HCT116 (cell line): ENCODE results near the gene GLYR1. TPM values are rescaled to one million over a fixed set of nuclear protein-coding genes. Genes with fewer than 3 reads are reported as not detected.

Experiments
- ATAC-seq: fragments of 200-7000 bp; cut with Tn5 transposase; 2 replicates; pipeline ENCODE4 v1.9.1; 2020; ENCODE audit warnings: mild to moderate bottlenecking, moderate library complexity
- BruUV-seq: library from RNA; stranded (reverse); fragments of 400-500 nt; replicated peaks from 2 replicates; lab custom pipeline; 2021; lab: Mats Ljungman, UMichigan
- CTCF ChIA-PET: fragments of 300-600 bp; sonication (Branson Sonifier 250); formaldehyde crosslinking; loops from one replicate; lab custom pipeline; 2021; ENCODE audit warnings: antibody characterized with exemption; lab: Charles Lee
- POLR2A ChIA-PET: fragments of 300-600, 350-600 bp; sonication (Branson Sonifier 250); formaldehyde crosslinking; loops from one replicate; lab custom pipeline; 2021; ENCODE audit warnings: antibody characterized with exemption; lab: Charles Lee
- RAD21 ChIA-PET, 2 experiments: fragments of 300-600 bp; sonication (Branson Sonifier 250); formaldehyde crosslinking; loops; one replicate each; lab custom pipeline; 2023; ENCODE audit warnings: low total read pairs in 2 of 2; ENCODE audit not compliant: uncharacterized antibody in 2 of 2, unreplicated experiment in 2 of 2, low non-redundant PET in 1 of 2; lab: Charles Lee
- DNase-seq: peaks from one replicate; pipeline ENCODE4 v3.0.0-alpha.2; 2010; ENCODE audit warnings: low read depth, low spot score
- H2AFZ ChIP-seq: fragments of 200-600 bp; shearing (Covaris generic), sonication (generic); 2 replicates; pipeline ENCODE4 v1.6.1; 2017; ENCODE audit warnings: low read depth, mixed run types, mixed read lengths, antibody characterized with exemption, low read length; ENCODE audit not compliant: poor library complexity, severe bottlenecking
- H3K27ac ChIP-seq: 2 replicates; pipeline ENCODE4 v1.5.1; 2012; ENCODE audit warnings: low read depth, low read length
- H3K27me3 ChIP-seq: fragments of 200-600 bp; sonication (generic); 2 replicates; pipeline ENCODE4 v1.6.1; 2016; ENCODE audit warnings: mixed run types, low read length, mixed read lengths; ENCODE audit not compliant: insufficient read depth
- H3K36me3 ChIP-seq, 2 experiments: fragments of 200-500 bp in 1 of 2; fragments of 200-600 bp in 1 of 2; sonication (Bioruptor generic) in 1 of 2; sonication (generic) in 1 of 2; 2 replicates each; pipeline versions ENCODE4 v1.5.1 to v1.6.1; 2014 to 2016; ENCODE audit warnings: low read length in 2 of 2, inconsistent platforms in 1 of 2, mixed read lengths in 1 of 2, mixed run types in 1 of 2; ENCODE audit not compliant: insufficient read depth in 2 of 2, control insufficient read depth in 1 of 2
- H3K4me1 ChIP-seq, 2 experiments: fragments of 200-600 bp in 1 of 2; sonication (generic) in 1 of 2; 2 replicates each; pipeline versions ENCODE4 v1.5.1 to v1.6.1; 2012 to 2017; ENCODE audit warnings: low read length in 2 of 2, inconsistent platforms in 1 of 2, mild to moderate bottlenecking in 1 of 2, mixed read lengths in 1 of 2, mixed run types in 1 of 2, moderate library complexity in 1 of 2; ENCODE audit not compliant: insufficient read depth in 2 of 2, control insufficient read depth in 1 of 2
- H3K4me2 ChIP-seq: fragments of 200-600 bp; sonication (generic); 2 replicates; pipeline ENCODE4 v1.6.1; 2017; ENCODE audit warnings: mixed run types, low read length, mixed read lengths
- H3K4me3 ChIP-seq, 2 experiments: fragments of 200-600 bp in 1 of 2; sonication (generic) in 1 of 2; replicated peaks in 1 of 2; 2 replicates each; pipeline ENCODE4 v1.5.1; 2011 to 2016; ENCODE audit warnings: low read length in 2 of 2, control low read depth in 1 of 2, low read depth in 1 of 2, mild to moderate bottlenecking in 1 of 2, mixed read lengths in 1 of 2, mixed run types in 1 of 2
- H3K79me2 ChIP-seq: fragments of 200-600 bp; sonication (generic); 2 replicates; pipeline ENCODE4 v1.6.1; 2017; ENCODE audit warnings: mild to moderate bottlenecking, mixed run types, low read length, moderate library complexity, mixed read lengths; ENCODE audit not compliant: insufficient read depth
- H3K9ac ChIP-seq: fragments of 200-600 bp; sonication (generic); 2 replicates; pipeline ENCODE4 v1.6.1; 2016; ENCODE audit warnings: low read length, mixed read lengths
- H3K9me2 ChIP-seq: fragments of 200-600 bp; sonication (generic), shearing (Covaris generic); 2 replicates; pipeline ENCODE4 v1.6.1; 2017; ENCODE audit warnings: mixed run types, mild to moderate bottlenecking, moderate library complexity; ENCODE audit not compliant: insufficient read depth
- H3K9me3 ChIP-seq, 2 experiments: fragments of 200-500 bp in 1 of 2; fragments of 200-600 bp in 1 of 2; sonication (Bioruptor generic) in 1 of 2; sonication (generic) in 1 of 2; 2 replicates each; pipeline ENCODE4 v1.6.1; 2014 to 2017; ENCODE audit warnings: low read length in 2 of 2, mixed read lengths in 2 of 2, inconsistent platforms in 1 of 2, low read depth in 1 of 2, mild to moderate bottlenecking in 1 of 2, mixed run types in 1 of 2, moderate library complexity in 1 of 2; ENCODE audit not compliant: control insufficient read depth in 1 of 2, insufficient read depth in 1 of 2
- H4K20me1 ChIP-seq: fragments of 200-600 bp; sonication (generic), shearing (Covaris generic); 2 replicates; pipeline ENCODE4 v1.6.1; 2017; ENCODE audit warnings: mixed run types, mild to moderate bottlenecking, moderate library complexity; ENCODE audit not compliant: insufficient read depth
- EGR1 ChIP-seq: IDR thresholded peaks from 2 replicates; pipeline ENCODE4 v1.6.1; 2012; ENCODE audit warnings: low read depth
- EZH2 ChIP-seq: fragments of 200-600 bp; sonication (generic); IDR thresholded peaks from 2 replicates; pipeline ENCODE4 v1.6.1; 2017; ENCODE audit warnings: antibody characterized with exemption, mixed run types
- FOSL1 ChIP-seq: IDR thresholded peaks from 2 replicates; pipeline ENCODE4 v1.6.1; 2012; ENCODE audit warnings: low read depth
- JUND ChIP-seq: IDR thresholded peaks from 2 replicates; pipeline ENCODE4 v1.6.1; 2012
- RAD21 ChIP-seq: IDR thresholded peaks from 2 replicates; pipeline ENCODE4 v1.6.1; 2012; ENCODE audit warnings: low read depth, mild to moderate bottlenecking
- SRF ChIP-seq: IDR thresholded peaks from 2 replicates; pipeline ENCODE4 v1.6.1; 2012; ENCODE audit warnings: low read depth
- ZFX ChIP-seq: fragments of 450-650 bp; IDR thresholded peaks from 2 replicates; pipeline ENCODE4 v1.6.1; 2017
- intact Hi-C: fragments of 100-400 bp; cut with micrococcal nuclease; formaldehyde crosslinking; loops from 2 replicates; pipeline ENCODE4 v1.10.0; 2022
- total RNA-seq: library from RNA; stranded (reverse); gene quantifications from one replicate; pipeline ENCODE4 v1.2.1, GENCODE V29; 2021; ENCODE audit not compliant: unreplicated experiment
- TF ChIP-seq, protein P1 (sequence below): IDR thresholded peaks from 2 replicates; pipeline ENCODE4 v1.6.1; 2012; ENCODE audit warnings: low read depth
- TF ChIP-seq, protein P2 (sequence below), 3 experiments: fragments of 200-600 bp in 1 of 3; sonication (generic) in 1 of 3; IDR thresholded peaks in 2 of 3; conservative IDR thresholded peaks in 1 of 3; 2 replicates each; pipeline ENCODE4 v1.5.1; 2012 to 2017; ENCODE audit warnings: low read depth in 2 of 3, low read length in 2 of 3, antibody characterized with exemption in 1 of 3, borderline replicate concordance in 1 of 3, control low read depth in 1 of 3, mild to moderate bottlenecking in 1 of 3, mixed read lengths in 1 of 3, mixed run types in 1 of 3, moderate library complexity in 1 of 3; ENCODE audit not compliant: insufficient read depth in 1 of 3
- TF ChIP-seq, protein P3 (sequence below): IDR thresholded peaks from 2 replicates; pipeline ENCODE4 v1.6.1; 2012
- TF ChIP-seq, protein P4 (sequence below): IDR thresholded peaks from 2 replicates; pipeline ENCODE4 v1.6.1; 2012

The GLYR1 gene
- total RNA-seq, 1 experiment from 2014 or later, result 50.0 TPM

DNA sequence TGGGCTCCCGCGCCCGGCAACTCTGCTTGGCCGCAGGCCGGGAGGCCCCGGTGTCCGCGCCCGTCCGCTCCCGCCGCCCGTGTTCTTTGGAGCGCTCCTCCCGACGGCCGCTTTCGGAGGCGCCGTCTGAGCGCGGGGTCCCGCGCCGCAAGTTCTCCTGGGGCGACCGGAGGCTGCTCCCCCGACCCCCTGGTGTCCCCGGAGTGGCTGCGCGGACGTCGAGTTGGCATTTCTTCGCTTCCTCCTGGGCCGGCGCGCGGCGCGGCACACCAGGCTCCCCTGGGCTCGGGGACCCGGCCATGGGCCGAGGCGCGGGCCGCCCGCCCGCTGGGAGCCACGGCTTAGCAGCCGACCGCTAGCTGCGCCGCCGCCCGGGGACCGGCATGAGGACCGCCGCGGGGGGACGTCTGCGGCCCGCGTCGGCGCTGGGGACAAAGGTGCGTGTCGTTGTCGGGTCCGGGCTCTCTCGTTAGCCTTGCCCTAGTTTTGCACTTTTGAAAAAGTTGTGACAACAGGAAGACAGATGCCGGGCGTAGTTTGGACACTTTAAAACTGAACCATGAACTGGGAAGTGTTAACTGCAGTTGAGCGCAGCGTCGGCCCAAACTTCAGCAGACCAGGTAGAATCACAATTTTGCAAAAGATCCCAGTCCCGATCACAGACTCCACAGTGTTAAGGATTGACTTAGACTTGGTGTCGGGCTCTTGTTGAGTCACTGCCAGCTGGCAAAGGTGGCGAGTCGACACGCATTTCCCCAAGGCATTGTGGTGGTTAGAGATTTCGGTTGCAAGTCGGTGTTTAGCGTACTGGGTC is 893 bp upstream of the GLYR1 start:
- TF ChIP-seq ZFX, result peak; percentile 74
- TF ChIP-seq, protein P1, sequence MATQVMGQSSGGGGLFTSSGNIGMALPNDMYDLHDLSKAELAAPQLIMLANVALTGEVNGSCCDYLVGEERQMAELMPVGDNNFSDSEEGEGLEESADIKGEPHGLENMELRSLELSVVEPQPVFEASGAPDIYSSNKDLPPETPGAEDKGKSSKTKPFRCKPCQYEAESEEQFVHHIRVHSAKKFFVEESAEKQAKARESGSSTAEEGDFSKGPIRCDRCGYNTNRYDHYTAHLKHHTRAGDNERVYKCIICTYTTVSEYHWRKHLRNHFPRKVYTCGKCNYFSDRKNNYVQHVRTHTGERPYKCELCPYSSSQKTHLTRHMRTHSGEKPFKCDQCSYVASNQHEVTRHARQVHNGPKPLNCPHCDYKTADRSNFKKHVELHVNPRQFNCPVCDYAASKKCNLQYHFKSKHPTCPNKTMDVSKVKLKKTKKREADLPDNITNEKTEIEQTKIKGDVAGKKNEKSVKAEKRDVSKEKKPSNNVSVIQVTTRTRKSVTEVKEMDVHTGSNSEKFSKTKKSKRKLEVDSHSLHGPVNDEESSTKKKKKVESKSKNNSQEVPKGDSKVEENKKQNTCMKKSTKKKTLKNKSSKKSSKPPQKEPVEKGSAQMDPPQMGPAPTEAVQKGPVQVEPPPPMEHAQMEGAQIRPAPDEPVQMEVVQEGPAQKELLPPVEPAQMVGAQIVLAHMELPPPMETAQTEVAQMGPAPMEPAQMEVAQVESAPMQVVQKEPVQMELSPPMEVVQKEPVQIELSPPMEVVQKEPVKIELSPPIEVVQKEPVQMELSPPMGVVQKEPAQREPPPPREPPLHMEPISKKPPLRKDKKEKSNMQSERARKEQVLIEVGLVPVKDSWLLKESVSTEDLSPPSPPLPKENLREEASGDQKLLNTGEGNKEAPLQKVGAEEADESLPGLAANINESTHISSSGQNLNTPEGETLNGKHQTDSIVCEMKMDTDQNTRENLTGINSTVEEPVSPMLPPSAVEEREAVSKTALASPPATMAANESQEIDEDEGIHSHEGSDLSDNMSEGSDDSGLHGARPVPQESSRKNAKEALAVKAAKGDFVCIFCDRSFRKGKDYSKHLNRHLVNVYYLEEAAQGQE, result no peak
- Histone ChIP-seq H3K9me3 (no peaks in the 10 kb centered on the region), H3K4me1 (peaks cover 16 to 40% of the 10 kb centered on the region in 2 experiments), H3K36me3 (peaks cover 22 to 23% of the 10 kb centered on the region in 2 experiments; a peak in 3 of 4 replicates), H3K9ac (peak overlapping the region; percentile 92), H3K4me3 (peak overlapping the region; percentile 90 to 92), H3K9me2 (no peaks in the 10 kb centered on the region), H3K27me3 (no peaks in the 10 kb centered on the region), H2AFZ (no peak overlapping the region), H4K20me1 (peaks cover 12% of the 10 kb centered on the region; the same call in 1 of the 2 replicates), H3K79me2 (peaks cover 93% of the 10 kb centered on the region), H3K27ac (peak overlapping the region; percentile 91), H3K4me2 (peak overlapping the region; percentile 86)
- CTCF ChIA-PET, result no interaction called here
- no peak for DNase-seq
- RAD21 ChIA-PET, result interaction anchor here in 1 of 2 experiments (0.6 kb wide), 1 partner anchor 18 kb away, joined by 3 read pairs; no protein-coding TSS in a partner anchor
- peak; percentile 13 for ATAC-seq
- no TSS peak for BruUV-seq
- POLR2A ChIA-PET, result no interaction called here
- intact Hi-C loops, result loop anchor here (1.0 to 5.0 kb wide), 3 partner anchors 80 to 109 kb away; partner anchors contain the start of gene SEC14L5

DNA sequence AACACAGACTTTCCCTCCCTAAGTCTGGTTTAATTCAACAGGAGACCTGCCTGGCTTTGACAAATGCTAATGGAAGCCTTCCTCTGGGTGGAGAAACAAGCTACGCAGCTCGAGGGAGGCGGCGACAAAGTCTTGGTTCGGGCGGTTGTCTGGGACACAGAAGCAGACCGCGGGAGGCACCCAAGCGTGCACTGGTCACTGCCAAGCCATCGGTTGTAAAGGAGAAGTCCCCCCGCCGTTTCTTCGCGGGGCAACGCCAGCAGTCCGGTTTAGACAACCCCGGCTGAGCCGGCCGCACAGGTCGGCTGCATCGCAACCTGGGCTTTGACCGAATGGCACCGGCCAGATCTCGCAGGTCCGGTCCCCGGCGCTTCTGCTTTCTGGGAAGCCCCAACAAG is 586 bp downstream of the GLYR1 start:
- intact Hi-C loops, result loop anchor here (2.0 to 5.0 kb wide), 2 partner anchors 98 to 111 kb away; partner anchors contain the start of gene SEC14L5
- DNase-seq (no peak), ATAC-seq (peak; percentile 34)
- peaks cover 9 to 29% of the 10 kb centered on the region in 2 experiments; a peak in 3 of 4 replicates for H3K4me1 ChIP-seq
- peaks cover 84% of the 10 kb centered on the region for H3K79me2 ChIP-seq
- no peaks in the 10 kb centered on the region for H3K9me3 ChIP-seq
- peak overlapping the region; percentile 92 for H3K9ac ChIP-seq
- H3K4me3 ChIP-seq, result peak overlapping the region; percentile 90 to 92
- POLR2A ChIA-PET, result no interaction called here
- RAD21 ChIA-PET, result no interaction called here
- H2AFZ ChIP-seq, result no peak overlapping the region
- H3K4me2 ChIP-seq, result peak overlapping the region; percentile 86
- no peaks in the 10 kb centered on the region for H3K9me2 ChIP-seq
- CTCF ChIA-PET, result no interaction called here
- BruUV-seq, result no TSS peak
- H3K36me3 ChIP-seq, result peaks cover 30 to 37% of the 10 kb centered on the region in 2 experiments; a peak in 3 of 4 replicates
- no peaks in the 10 kb centered on the region for H3K27me3 ChIP-seq
- H3K27ac ChIP-seq, result peak overlapping the region; percentile 91
- peaks cover 12% of the 10 kb centered on the region; the same call in 1 of the 2 replicates for H4K20me1 ChIP-seq
- no peak for TF ChIP-seq EGR1
- no peak for TF ChIP-seq ZFX
- no peak for TF ChIP-seq SRF
- TF ChIP-seq, protein P2, sequence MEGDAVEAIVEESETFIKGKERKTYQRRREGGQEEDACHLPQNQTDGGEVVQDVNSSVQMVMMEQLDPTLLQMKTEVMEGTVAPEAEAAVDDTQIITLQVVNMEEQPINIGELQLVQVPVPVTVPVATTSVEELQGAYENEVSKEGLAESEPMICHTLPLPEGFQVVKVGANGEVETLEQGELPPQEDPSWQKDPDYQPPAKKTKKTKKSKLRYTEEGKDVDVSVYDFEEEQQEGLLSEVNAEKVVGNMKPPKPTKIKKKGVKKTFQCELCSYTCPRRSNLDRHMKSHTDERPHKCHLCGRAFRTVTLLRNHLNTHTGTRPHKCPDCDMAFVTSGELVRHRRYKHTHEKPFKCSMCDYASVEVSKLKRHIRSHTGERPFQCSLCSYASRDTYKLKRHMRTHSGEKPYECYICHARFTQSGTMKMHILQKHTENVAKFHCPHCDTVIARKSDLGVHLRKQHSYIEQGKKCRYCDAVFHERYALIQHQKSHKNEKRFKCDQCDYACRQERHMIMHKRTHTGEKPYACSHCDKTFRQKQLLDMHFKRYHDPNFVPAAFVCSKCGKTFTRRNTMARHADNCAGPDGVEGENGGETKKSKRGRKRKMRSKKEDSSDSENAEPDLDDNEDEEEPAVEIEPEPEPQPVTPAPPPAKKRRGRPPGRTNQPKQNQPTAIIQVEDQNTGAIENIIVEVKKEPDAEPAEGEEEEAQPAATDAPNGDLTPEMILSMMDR (IDR thresholded peaks at IDR 0.05 in 2 of 3, conservative IDR thresholded peaks at IDR 0.05 in 1 of 3; ENCODE audit: borderline replicate concordance in 1 of 3, insufficient read depth in 1 of 3, low read depth in 2 of 3, low read length in 2 of 3), result no peak
- TF ChIP-seq RAD21, result no peak
- TF ChIP-seq EZH2, result no peak
- TF ChIP-seq, protein P3, sequence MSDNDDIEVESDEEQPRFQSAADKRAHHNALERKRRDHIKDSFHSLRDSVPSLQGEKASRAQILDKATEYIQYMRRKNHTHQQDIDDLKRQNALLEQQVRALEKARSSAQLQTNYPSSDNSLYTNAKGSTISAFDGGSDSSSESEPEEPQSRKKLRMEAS, result no peak
- no peak for TF ChIP-seq JUND
- no peak for TF ChIP-seq FOSL1
- TF ChIP-seq, protein P4, sequence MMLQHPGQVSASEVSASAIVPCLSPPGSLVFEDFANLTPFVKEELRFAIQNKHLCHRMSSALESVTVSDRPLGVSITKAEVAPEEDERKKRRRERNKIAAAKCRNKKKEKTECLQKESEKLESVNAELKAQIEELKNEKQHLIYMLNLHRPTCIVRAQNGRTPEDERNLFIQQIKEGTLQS, result no peak
